SU-DHL-6 (cell line): Measurements from ENCODE around the gene STX10.

Source experiments
- H2AFZ ChIP-seq: fragments of 200-600 bp; sonication (generic); 2 replicates; pipeline ENCODE4 v1.6.1; 2014; ENCODE audit warnings: low read depth, mild to moderate bottlenecking, moderate library complexity, mixed read lengths, antibody characterized with exemption, low read length; ENCODE audit not compliant: severe bottlenecking
- H3F3A ChIP-seq: fragments of 200-600 bp; shearing (Covaris generic); 2 replicates; pipeline ENCODE4 v1.6.0; 2016; ENCODE audit warnings: antibody characterized with exemption, mild to moderate bottlenecking; ENCODE audit not compliant: insufficient read depth
- H3K27ac ChIP-seq: fragments of 200-600 bp; sonication (generic); 2 replicates; pipeline ENCODE4 v1.5.1; 2016; ENCODE audit warnings: low read depth, mild to moderate bottlenecking, low read length, moderate library complexity, mixed read lengths
- H3K27me3 ChIP-seq: fragments of 200-600 bp; sonication (generic), shearing (Covaris generic); 2 replicates; pipeline ENCODE4 v1.6.0; 2014; ENCODE audit warnings: mild to moderate bottlenecking, low read length
- H3K36me3 ChIP-seq: fragments of 200-600 bp; sonication (generic); 2 replicates; pipeline ENCODE4 v1.6.1; 2014; ENCODE audit warnings: mild to moderate bottlenecking, low read length, mixed read lengths
- H3K4me2 ChIP-seq: fragments of 300-600, 200-600 bp; shearing (Covaris generic), sonication (generic); 2 replicates; pipeline ENCODE4 v1.6.0; 2014; ENCODE audit warnings: low read length, low read depth, mild to moderate bottlenecking; ENCODE audit not compliant: poor library complexity, severe bottlenecking
- H3K4me3 ChIP-seq: fragments of 200-600 bp; sonication (generic); 2 replicates; pipeline ENCODE4 v1.5.1; 2014; ENCODE audit warnings: antibody characterized with exemption, low read length, mild to moderate bottlenecking, mixed read lengths; ENCODE audit not compliant: insufficient read depth, poor library complexity, severe bottlenecking
- H3K79me2 ChIP-seq: fragments of 200-600 bp; sonication (generic); 2 replicates; pipeline ENCODE4 v1.6.1; 2014; ENCODE audit warnings: mild to moderate bottlenecking, low read length, moderate library complexity; ENCODE audit not compliant: insufficient read depth
- H3K9ac ChIP-seq: fragments of 200-600 bp; sonication (generic); 2 replicates; pipeline ENCODE4 v1.7.0; 2014; ENCODE audit warnings: mild to moderate bottlenecking, low read length
- H3K9me2 ChIP-seq: fragments of 200-600 bp; sonication (generic); replicated peaks from 2 replicates; pipeline ENCODE4 v1.6.1; 2014; ENCODE audit warnings: low read length; ENCODE audit not compliant: insufficient read depth
- H3K9me3 ChIP-seq: fragments of 200-600 bp; sonication (generic); 2 replicates; pipeline ENCODE4 v1.6.1; 2014; ENCODE audit warnings: low read length, mixed read lengths; ENCODE audit not compliant: insufficient read depth
- H4K20me1 ChIP-seq: fragments of 200-600 bp; sonication (generic); 2 replicates; pipeline ENCODE4 v1.6.1; 2014; ENCODE audit warnings: low read depth, mild to moderate bottlenecking, antibody characterized with exemption, low read length, moderate library complexity, mixed read lengths
- CTCF ChIP-seq: fragments of 200-600 bp; sonication (generic); IDR thresholded peaks from one replicate; pipeline ENCODE4 v1.5.1; 2017; ENCODE audit warnings: antibody characterized with exemption, mild to moderate bottlenecking, low read length, moderate library complexity; ENCODE audit not compliant: insufficient read depth, poor library complexity, severe bottlenecking
- EZH2phosphoT487 ChIP-seq: fragments of 200-600 bp; sonication (generic), shearing (Covaris generic); conservative IDR thresholded peaks from 2 replicates; pipeline ENCODE4 v1.6.1; 2018; ENCODE audit warnings: mild to moderate bottlenecking, antibody characterized with exemption, low read length, moderate library complexity, mixed read lengths

STX10 gene

DNA sequence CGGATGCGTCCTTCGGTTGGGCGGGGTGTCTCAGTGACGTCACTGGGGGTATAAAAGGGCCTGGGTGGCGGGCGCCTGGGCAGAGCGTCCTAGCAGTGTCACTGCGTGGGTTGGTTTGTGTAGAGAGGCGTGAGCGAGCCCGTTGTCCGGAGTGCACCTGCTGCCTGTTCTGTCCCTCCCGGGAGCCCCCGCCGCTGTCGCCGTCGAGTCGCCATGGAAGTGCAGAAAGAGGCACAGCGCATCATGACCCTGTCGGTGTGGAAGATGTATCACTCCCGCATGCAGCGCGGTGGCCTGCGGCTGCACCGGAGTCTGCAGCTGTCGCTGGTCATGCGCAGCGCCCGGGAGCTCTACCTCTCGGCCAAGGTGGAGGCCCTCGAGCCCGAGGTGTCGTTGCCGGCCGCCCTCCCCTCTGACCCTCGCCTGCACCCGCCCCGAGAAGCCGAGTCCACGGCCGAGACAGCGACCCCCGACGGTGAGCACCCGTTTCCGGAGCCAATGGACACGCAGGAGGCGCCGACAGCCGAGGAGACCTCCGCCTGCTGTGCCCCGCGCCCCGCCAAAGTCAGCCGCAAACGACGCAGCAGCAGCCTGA is 2.9 kb upstream of the STX10 start:
- Histone ChIP-seq H4K20me1 (no peaks in the 10 kb centered on the region; the same call in 1 of the 2 replicates), H2AFZ (no peak overlapping the region), H3K36me3 (no peaks in the 10 kb centered on the region; the same call in 1 of the 2 replicates), H3K4me3 (peak overlapping the region; percentile 73), H3K27me3 (no peaks in the 10 kb centered on the region), H3K79me2 (peaks cover 19% of the 10 kb centered on the region), H3F3A (peaks cover 37% of the 10 kb centered on the region), H3K9me3 (no peaks in the 10 kb centered on the region), H3K27ac (peak overlapping the region; percentile 90), H3K9ac (peak overlapping the region; percentile 91), H3K9me2 (no peaks in the 10 kb centered on the region), H3K4me2 (peak overlapping the region; percentile 82)
- TF ChIP-seq EZH2phosphoT487 (no peak), CTCF (peak; percentile 22)

DNA sequence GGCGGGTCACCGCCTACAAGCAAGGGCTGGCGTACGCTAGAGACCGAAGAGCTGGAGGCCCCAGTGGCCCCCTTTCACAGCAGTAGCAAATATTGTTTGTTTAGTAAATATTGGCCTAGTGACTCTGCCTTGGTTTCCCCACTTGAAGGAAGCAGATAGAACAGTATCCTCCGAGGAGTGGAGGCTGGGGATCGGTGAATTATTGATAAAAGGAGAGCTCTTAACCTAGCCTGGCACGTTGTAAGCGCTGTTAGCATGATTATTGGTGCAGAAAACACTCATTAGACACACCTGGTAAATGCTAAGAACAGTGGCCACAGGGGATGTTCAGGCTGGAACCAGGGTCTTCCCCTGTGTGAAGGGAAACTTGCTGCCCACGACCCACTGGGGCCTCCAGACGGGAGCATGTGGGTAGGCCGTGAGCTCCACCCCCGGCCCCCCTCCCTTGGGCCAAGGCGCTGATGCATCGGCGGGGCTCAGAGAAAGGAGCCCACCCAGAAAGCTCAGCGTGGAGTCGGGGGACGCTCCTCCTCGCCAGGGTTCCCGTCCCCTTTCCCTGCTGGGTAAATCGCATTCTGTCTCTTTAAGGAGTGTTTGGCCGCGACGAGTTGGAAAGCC is 2.3 kb upstream of the STX10 start:
- Histone ChIP-seq H3K9me2 (no peaks in the 10 kb centered on the region), H4K20me1 (no peaks in the 10 kb centered on the region; the same call in 1 of the 2 replicates), H3K9ac (peak overlapping the region; percentile 91), H3K9me3 (no peaks in the 10 kb centered on the region), H3K4me3 (peak overlapping the region; percentile 73), H3K27ac (peak overlapping the region; percentile 90), H2AFZ (peak overlapping the region; percentile 63), H3F3A (peaks cover 34% of the 10 kb centered on the region), H3K27me3 (no peaks in the 10 kb centered on the region), H3K36me3 (no peaks in the 10 kb centered on the region; the same call in 1 of the 2 replicates), H3K4me2 (peak overlapping the region; percentile 82), H3K79me2 (peaks cover 19% of the 10 kb centered on the region)
- TF ChIP-seq EZH2phosphoT487 (no peak), CTCF (no peak)

GRCh38 chr19:13151605-13152355 is 1.6 kb upstream of the STX10 start:
- peak overlapping the region; percentile 90 for H3K27ac ChIP-seq
- H3K4me3 ChIP-seq = peak overlapping the region; percentile 75
- no peaks in the 10 kb centered on the region for H3K9me2 ChIP-seq
- H3K9me3 ChIP-seq = no peaks in the 10 kb centered on the region
- H3K79me2 ChIP-seq = peaks cover 19% of the 10 kb centered on the region
- no peaks in the 10 kb centered on the region; the same call in 1 of the 2 replicates for H4K20me1 ChIP-seq
- no peaks in the 10 kb centered on the region; the same call in 1 of the 2 replicates for H3K36me3 ChIP-seq
- no peaks in the 10 kb centered on the region for H3K27me3 ChIP-seq
- H3K9ac ChIP-seq = peak overlapping the region; percentile 91
- peak overlapping the region; percentile 97 for H3K4me2 ChIP-seq
- peak overlapping the region; percentile 63 for H2AFZ ChIP-seq
- no peak for TF ChIP-seq CTCF
- TF ChIP-seq EZH2phosphoT487 = no peak
- peaks cover 27% of the 10 kb centered on the region for H3F3A ChIP-seq
